Central memory CD4-positive, alpha-beta T cell (primary cell): ENCODE results near the gene URB2.

Source experiments
- DNase-seq: peaks from one replicate; pipeline ENCODE4 v3.0.0; 2022

Gene URB2

DNA sequence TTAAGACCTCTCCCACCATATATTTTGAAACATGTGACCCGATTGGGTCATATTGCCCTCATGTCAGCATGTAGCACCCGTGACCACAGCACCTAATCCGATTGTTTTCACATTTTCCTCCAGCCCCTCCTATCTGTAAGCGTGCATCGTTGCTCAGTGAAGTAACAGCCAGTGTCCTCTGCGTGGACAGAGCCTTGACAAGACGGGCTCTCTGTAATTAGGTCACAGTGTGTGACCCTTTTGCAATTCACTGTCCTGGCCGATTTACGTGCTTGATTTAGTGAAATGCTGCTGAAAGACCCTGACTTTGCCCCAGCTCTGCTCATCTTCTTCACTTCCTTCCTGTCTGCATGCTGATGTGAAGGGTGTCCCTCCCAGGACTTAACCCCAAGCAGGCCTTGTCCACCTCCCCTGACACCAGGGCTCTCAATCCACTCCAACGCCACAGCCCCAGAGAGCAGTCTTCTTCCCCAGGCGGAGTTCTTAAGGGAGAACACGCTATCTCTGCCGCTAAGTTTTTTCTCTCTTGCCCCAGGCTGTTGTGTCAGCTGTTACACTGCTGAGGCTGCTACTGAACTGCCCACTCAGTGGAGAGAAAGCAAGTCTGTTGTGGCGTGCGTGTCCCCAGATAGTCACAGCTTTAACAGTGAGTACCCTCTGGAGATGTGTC is 19.4 kb downstream of the URB2 start:
- DNase-seq: no peak

DNA sequence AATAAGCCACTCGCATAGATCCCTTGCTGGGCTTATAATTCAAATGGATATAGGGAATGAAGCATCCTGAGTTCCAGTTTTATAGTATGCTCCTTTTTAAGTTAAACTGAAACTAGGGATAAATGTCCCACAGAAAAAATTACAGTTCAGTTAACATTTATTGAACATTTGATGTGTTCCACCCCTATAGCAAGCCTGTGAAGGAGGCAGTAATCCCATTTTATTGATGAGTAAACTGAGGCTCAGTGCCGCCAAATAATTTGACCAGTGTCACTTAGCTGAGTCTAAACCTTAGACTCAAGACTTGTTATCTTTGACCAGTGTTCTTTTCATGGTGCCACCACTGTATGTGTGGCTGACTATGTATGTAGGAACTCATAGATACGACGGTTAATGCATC is 22.4 kb downstream of the URB2 start:
- DNase-seq: no peak

DNA sequence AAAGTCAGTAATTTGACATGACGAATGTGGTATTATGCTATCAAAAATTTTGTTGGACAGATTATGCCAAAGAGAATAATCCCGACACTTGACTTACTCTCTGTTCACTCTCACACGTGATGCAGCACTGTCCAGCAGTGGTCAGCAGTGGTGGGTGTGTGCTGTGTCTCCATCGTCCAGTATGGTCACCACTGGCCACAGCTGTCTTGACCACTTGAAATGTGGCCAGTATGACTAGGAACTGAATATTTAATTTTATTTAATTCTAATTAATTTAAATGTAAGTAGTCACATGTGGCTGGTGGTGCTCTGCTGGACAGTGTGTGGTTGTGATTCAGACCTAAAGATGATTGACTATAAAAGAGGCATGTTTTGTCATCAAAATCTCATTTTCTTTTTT is 24.0 kb downstream of the URB2 start:
- no peak for DNase-seq

DNA sequence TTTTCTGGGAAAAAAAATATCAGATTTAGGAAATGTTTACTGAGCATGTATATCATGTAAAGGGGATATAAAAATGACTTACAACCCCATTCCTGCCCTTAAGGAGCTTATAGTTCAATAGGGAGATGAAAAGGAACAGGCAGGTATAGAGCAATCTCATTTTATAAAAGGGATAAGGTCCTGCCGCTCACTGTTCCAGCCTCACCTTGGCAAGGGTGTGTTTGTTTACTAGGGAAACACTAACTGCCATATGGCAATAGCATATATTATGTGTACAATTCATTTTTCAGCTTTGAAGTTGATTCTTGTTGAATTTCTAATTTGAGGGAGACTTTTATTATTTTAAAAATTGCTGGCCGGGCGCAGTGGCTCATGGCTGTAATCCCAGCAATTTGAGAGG is 25.5 kb downstream of the URB2 start:
- no peak for DNase-seq

DNA sequence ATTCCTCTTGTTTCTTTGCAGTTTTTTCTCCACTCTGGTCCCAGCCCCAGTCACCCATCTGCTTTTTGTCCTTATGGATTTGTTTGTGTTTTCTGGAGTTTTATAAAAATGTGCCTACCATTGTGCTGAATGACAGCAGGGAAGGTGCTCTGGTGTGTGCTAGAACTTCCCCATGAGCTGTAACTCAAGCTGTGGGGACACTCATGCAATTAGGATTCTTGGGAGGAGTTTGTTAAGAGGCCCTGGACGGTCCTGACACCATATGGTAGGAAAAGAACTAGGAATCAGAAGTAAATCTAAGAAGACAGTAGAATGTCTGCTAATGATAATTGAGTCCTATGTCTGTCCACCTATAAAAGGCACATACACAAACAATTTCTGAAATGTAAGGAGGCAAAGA is 27.4 kb downstream of the URB2 start:
- DNase-seq: no peak

DNA sequence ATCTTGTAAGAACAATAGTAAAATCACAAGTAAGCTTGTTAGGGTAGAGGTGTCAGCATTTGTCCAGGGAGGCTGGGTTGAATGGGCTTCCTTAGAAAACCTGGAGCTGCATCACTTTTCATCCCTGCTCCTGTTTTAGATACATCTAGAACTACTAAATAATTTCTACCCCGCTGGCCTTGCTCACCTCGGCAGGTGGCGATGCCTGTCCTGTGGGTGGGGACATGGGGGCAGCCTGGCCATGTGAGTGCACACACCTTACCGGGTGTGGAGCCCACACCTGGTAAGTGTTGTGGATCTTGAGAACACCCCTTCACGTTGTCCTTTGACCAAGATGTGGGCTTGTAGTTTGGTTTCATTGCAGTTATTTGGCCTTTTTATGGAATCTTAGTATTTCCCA is 29.7 kb downstream of the URB2 start:
- no peak for DNase-seq

DNA sequence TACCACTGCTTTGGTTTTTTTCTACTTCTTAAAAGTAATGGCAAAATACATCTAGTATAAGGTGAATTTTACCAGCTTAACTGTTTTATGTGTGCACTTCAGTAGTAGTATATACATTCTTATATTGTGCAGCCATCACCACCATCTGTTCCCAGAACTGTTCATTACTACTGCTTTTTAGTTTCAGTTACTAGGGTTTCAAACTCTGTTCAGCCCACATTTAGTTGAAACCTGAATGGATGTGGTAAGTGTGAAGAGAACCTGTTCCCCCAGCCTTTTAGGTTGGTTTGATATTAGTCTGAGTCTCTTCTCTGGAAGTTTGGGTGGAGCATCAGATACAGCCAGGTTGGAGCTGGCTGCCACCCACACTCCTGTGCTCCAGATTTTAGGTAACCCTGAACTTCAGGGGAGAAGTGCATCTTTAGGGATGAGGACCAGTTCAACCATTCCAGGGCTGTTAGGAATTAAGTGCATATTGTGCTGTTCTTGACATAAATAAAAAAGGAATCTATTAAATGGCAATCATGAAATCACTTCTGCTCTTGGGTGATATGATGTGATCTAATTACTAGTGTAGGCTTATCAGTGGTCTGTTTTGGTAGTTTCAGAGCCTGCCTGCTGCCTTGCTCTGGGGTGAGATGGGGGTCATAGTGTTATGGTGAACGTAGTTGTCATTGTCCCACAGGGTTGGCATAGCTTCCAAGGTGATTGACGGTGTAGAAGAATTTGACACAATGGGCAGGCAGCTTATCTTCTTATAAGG is 32.1 kb downstream of the URB2 start:
- DNase-seq: no peak

DNA sequence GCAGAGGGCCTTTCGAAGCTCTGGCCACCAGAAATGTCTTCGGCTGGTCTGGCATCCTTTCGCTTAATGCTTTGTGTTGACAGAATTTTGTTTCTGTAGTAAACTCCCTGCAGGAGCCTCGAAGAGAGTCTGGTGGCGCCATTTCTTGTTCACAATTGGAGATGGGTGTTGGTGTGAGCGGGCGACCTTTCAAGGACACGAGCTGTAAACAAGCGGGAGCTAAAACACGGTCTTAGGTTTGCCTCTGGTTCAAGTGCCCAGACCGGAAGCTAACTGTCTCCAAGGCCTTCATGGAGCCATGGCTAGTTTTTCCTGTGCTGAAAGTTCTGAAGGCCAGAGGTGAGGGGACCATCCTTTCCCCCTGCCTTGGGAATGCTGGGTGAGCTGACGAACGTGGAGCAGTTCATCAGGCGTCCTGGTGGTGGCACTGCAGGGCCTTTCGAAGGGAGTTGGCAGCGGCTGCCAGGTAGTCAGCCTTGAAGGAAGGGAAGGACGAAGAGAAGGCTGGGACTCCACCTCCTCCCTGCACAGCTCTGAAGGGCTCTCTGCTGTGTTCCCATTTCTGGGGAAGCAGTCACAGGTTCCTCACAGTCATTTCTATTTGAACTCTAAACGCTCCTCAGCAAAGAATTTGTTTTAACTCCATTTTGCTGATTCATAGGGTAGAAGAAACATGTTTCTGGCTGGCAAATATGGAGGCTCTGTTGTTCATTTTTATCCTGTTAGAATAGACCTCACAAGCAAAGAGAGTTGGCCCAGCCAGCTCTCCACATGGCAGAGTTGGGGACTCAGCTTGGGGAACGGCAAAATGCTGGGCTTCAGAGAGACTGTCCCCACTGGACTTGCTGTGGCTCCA is 35.2 kb downstream of the URB2 start:
- DNase-seq: peak; percentile 49

DNA sequence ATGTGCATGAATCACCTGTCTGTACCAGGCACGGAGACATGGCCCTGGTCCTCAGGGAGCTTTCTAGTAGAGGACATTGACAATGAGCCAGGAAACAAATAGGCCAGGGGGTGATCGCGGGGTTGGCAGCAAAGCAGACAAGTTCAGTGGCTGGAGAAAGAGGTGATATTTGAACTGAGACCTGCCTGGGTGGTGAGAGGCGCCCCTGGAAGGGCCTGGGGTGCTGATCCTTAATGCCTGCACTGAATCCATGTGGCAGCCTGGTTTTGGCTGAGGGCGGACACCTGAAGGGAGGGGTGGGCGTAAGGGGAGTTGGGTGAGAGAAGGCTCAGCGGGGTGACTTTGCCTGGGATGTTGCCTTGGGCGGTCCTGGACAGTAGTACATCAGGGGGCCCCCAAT is 35.9 kb downstream of the URB2 start:
- no peak for DNase-seq

DNA sequence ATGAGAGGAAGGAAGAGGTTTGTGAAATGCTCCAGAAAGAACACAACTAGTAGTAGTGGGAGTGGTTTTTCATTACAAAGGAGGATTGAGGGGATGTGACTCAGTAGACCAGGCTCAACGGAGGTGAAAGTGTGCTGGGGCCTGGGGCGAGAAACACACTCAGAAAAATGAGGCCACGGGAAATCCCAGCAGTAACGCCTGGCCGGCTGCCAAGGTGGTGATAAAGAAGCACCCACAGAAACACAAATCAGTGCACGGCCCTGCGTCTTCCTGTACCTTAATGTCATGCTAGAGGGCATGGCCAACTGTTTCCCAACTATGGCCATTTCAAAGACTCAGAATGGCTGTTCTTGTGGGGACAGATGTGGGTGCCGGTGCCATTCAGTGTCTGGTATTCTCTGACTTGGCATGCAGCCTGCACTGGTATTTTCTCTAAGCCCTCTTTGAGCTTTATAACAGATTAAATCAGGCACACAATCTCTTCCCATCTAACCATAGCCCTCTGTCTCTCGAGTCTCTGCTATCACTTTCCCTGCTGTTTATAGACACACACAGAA is 38.2 kb downstream of the URB2 start:
- peak; percentile 71 for DNase-seq

DNA sequence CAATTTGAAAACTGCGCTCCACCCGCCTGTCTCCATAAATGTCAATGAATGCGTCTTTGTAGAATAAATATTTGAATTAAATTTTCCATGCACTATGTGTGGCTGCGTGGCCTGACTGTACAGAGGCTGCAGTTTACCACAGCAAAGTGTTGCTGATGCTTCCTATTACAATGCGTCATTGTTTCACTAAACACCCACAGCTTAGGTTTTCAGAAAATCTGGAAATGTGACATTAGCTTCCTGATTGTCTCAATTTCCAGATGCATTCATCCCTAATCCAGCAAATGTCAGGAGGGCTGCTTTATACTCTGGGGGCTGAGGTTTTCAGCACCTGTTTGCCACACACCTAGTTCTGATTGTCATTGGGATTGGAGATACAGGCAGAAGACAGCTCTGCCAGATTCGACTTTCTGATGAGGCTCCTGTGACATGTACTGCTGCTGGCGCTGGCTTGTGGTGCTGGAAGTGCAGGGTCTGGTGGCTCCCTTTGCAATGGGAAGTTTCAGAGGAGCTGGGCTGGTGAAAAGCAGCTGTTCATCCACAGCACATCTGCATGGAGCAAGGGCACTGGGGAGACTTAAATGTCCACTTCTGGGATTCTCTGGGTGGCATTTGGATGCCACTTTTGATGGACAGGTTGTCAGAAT is 40.0 kb downstream of the URB2 start:
- no peak for DNase-seq

DNA sequence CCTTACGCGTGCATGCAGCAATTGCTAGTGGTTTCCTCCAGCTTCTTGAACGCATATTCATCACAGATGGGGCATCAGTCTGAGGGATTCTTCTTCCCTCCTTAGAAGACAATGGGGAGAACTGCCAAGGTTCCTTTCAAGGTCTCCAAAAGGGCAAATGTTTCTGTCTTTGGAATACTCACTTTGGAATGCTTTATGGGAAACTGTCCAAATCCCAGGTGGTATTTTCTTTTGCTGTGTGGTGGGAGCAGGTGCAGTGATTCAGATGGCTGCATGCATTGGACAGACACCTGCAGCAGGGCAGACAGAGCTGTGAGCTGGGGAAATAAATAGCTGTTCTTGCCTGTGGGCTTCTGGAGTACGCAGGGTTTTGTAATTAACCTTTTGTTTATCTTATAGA is 40.5 kb downstream of the URB2 start:
- DNase-seq: no peak

DNA sequence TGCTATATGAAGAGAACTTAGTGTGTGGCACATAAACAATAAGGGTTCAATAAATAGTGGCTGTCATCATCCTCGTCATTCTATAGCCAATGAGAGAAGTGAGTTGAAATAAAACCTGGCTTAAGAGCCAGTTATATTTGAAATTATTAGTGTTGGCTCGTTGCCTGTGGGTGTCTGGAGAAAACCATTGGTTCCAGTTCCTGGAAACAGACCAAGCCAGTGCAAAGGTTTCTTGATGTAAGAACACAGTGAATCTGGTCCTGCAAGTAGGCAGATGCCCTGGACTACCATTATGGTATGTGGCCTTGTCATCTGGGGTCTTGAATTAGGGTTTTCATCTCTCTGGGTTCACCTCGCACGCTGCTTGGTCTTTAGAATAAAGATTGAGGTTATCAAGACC is 43.3 kb downstream of the URB2 start:
- DNase-seq: no peak

DNA sequence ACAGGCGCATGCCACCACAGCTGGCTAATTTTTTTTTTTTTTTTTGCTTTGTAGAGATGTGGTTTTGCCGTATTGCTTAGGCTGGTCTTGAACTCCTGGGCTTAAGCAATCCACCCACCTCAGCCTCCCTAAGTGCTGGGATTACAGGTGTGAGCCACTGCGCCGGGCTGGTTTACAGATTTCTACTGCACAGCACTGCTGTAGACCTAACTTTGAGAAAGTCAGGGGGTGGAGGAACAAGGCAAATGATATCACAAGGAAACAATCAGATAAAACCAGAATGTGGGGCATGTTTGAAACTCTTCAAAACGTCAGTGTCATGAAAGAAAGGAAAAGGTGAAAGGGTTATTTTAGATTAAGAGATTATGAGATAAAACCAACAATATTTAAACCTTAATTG is 45.3 kb downstream of the URB2 start:
- no peak for DNase-seq

DNA sequence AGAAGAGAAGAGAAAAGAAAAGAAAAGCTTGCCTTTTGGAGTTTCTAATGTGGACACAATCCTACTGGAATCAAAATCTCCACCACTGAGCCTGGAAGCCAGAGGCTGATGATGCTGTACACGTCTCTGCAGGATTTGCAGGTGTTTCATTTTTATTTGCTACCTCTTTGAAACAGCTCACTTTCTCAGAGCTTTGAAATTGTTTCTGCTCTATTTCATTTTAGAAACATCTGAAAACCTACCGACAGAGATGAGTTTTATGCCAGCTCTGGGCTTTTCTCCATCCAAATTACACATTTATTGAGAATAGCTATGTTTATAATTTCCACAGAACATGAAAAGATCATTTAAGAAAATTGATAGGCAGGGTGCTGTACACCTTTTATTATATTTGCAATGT is 46.2 kb downstream of the URB2 start:
- no peak for DNase-seq

DNA sequence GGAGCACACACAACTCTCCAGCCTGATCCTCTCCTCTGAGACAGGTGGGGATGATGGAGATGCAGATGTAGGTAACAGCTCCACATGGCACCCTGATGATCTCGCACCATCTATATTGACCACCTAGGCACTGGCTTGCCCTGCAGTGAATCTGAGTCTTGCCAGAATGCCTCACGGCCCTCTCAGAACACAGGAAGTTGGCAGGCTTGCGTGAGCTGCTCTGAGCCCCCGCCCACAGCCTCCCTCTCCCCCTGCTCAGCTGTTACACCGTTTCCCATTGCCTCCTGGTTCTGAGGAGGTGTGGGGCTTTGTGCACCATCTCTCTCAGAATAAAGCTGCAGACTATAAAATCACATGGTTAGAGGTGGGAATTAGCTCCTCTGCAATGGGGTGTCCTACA is 48.0 kb downstream of the URB2 start:
- DNase-seq: no peak

DNA sequence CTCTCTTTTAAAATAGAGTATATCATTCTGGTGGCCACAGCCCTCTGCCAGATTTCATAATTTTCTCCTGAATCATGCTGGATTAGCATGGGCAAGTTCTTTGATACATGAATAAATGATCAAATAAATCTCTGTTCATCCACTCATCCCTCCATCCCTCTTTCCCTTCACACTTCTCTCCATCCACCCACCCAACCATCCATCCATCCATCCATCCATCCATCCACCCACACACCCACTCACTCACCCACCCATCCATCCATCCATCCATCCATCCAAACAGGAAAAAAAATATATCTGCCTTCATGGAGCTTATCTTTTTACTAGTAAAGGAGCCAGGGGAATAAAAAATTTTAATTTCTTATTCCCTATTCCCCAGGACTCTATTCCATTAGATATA is 49.3 kb downstream of the URB2 start:
- no peak for DNase-seq

DNA sequence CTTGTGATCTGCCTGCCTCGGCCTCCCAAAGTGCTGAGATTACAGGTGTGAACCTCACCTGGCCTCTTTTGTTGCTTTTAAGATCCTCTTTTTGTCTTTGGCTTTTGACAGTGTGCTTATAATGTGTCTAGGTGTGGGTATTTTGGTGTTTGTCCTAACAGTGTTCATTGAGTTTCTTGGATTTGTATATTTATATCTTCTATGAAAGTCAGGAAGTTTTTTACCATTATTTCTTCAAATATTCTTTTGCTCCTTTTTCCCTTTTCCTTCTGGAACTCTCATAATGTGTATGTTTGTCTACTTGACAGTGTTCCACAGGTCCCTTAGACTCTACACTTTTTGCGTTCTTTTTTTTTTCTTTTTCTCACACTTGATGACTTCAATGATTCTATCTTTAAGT is 59.1 kb downstream of the URB2 start:
- no peak for DNase-seq

DNA sequence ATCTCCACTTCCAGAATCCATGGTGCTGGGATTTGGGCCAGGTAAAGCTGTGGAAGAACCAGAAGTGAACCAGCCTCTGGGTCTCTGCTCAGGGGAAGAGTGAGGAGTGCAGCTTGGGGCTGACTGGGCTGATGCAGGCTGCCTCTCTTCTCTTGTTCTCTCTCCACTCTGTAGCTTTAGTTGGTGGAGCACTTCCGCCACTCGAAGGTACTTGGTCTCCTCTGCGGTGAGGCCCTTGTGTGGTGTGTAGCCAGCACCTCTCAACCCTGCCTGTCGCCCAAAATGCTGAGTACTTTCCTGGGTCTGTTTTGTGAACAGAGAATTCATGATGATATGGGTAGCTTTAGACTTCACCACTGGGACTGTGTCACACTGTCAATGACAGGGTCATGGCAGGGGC is 63.2 kb downstream of the URB2 start:
- no peak for DNase-seq

DNA sequence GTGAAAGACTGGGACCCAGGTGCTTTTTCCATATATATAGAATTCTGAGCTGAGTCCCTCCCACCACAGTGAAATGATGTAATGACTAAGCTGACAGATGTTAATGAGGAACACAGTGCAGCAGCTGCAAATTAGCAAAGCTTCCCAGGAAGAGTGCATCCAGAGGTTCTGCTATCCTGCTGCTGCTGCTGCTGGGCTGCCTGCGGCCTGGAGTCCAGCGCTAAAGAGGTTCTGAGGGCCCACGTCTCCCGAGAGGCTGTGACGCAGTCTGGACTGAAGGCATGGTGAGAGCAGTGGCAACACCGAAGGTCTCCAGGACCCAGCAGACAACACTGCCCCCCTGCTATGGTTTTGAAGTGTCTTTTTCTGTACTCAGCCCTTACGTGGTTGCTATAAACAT is 63.9 kb downstream of the URB2 start:
- no peak for DNase-seq

DNA sequence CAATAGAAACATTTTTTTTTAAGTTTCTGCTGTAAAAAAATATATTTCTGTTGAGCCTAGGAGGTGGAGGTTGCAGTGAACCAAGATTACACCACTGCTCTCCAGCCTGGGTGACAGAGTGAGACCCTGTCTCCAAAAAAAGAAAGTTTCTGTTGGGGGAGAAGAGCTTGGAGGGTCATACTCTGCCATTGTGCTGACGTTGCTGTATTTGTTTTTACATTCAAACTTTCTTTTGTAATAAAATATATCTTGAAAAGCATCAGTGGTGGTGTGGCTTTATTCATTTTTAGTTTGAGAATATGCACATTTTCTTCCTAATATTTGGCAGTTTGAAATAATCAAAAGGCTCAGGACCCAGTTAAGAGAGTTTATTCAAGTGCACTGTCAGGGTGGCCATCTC is 64.6 kb downstream of the URB2 start:
- no peak for DNase-seq

DNA sequence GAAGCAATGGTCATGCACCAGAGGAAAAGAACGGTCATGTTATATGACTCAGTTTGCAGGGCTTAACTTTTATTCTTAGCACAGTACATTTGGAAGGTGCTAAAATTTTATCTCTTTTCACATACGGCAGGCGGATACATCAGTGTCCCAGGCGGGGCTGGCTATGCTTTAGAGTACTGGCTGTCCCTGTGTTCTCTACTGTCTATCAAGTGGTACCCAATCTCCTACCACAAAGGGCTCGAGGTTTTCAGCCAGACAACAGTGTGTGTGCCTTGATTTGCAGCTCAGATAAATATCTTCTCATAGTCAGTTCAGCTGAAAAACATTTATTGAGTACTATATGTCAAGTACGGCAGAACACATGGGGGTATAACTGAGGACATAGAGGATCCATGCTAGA is 65.3 kb downstream of the URB2 start:
- DNase-seq: no peak
